Measurements from ENCODE around the gene TRPM3. TPM values are rescaled to one million over a fixed set of nuclear protein-coding genes. Genes with fewer than 3 reads are reported as not detected.
A peak's percentile ranks its signal among the peaks of the same experiment; 100 is the strongest.

Gene TRPM3
- total and polyA plus RNA-seq, 2 experiments from 2014 or later: 0.24 TPM; not detected in 1

DNA sequence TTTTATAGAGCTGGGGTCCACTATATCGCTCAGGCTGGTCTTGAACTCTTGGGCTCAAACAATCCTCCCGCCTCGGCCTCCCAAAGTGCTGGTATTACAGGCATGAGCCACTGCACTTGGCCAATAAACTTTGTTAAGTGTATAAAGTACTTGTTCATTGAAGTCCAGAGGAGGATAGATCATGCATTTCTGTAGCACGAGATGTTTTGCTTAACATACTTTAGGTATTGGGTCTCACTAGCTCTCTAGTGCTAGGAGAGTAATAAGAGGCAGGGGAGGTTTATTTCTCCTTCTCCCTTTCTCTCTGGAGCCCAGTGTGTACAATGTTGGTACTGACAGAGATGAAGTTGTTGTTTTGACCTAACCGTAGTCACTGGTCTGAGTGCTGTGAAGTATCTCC is 581.4 kb downstream of the TRPM3 start:
- Histone ChIP-seq H3K27ac (no peak overlapping the region), H3K4me1 (ENCODE audit: low read depth) (no peaks in the 10 kb centered on the region), H3K9me3 (ENCODE audit: low read depth) (no peaks in the 10 kb centered on the region), H3K4me3 (no peak overlapping the region), H3K27me3 (no peaks in the 10 kb centered on the region), H3K36me3 (no peaks in the 10 kb centered on the region)
- no peak for DNase-seq (ENCODE audit: low read depth in 1 of 2, low spot score in 1 of 2)
- TF ChIP-seq, protein P1, sequence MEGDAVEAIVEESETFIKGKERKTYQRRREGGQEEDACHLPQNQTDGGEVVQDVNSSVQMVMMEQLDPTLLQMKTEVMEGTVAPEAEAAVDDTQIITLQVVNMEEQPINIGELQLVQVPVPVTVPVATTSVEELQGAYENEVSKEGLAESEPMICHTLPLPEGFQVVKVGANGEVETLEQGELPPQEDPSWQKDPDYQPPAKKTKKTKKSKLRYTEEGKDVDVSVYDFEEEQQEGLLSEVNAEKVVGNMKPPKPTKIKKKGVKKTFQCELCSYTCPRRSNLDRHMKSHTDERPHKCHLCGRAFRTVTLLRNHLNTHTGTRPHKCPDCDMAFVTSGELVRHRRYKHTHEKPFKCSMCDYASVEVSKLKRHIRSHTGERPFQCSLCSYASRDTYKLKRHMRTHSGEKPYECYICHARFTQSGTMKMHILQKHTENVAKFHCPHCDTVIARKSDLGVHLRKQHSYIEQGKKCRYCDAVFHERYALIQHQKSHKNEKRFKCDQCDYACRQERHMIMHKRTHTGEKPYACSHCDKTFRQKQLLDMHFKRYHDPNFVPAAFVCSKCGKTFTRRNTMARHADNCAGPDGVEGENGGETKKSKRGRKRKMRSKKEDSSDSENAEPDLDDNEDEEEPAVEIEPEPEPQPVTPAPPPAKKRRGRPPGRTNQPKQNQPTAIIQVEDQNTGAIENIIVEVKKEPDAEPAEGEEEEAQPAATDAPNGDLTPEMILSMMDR (IDR thresholded peaks at IDR 0.05; ENCODE audit: low read depth, low read length): no peak

DNA sequence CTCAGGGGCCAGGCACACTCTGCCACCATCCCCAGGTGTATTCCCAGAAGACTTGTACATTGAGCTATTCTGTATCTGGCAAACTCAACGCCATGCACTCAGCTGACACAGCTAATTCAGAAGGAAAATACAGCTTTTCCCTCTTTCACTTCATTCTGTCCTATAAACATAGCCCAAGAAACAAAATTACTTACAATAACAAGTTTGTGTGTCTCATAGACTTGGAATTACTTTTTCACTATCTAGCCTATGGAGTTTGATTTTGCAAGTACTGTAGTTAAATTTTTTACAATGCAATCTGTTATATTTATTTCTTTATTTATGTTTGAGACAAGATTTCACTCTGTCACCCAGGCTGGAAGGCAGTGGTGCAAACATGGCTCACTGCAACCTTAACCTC is 581.9 kb downstream of the TRPM3 start:
- TF ChIP-seq, protein P1 (IDR thresholded peaks at IDR 0.05; ENCODE audit: low read depth, low read length): no peak
- no peak for DNase-seq (ENCODE audit: low read depth in 1 of 2, low spot score in 1 of 2)
- no peaks in the 10 kb centered on the region for H3K4me1 ChIP-seq (ENCODE audit: low read depth)
- no peaks in the 10 kb centered on the region for H3K9me3 ChIP-seq (ENCODE audit: low read depth)
- no peaks in the 10 kb centered on the region for H3K27me3 ChIP-seq
- no peak overlapping the region for H3K4me3 ChIP-seq
- no peak overlapping the region for H3K27ac ChIP-seq
- no peaks in the 10 kb centered on the region for H3K36me3 ChIP-seq

DNA sequence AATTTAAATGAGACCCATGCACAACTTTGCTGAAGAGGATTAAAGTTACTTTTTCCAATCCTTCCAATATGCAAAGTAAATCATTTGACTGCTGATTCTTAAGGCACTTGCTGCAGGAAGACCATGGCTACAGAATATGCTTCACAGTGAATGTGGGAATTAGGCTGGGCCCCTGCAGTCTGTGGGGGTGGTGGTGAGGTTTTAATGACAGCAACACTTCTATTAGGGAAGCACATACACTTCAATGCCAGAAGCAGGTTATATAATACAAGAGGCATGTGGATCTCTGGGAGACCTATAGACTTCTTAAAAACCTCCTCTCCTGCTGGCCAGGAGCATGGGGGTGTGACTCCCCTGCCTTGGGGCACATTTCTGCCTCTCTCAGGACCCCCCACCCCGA is 582.4 kb downstream of the TRPM3 start:
- H3K9me3 ChIP-seq (ENCODE audit: low read depth): no peaks in the 10 kb centered on the region
- H3K27ac ChIP-seq: no peak overlapping the region
- no peaks in the 10 kb centered on the region for H3K27me3 ChIP-seq
- TF ChIP-seq, protein P1 (IDR thresholded peaks at IDR 0.05; ENCODE audit: low read depth, low read length): no peak
- no peaks in the 10 kb centered on the region for H3K36me3 ChIP-seq
- H3K4me3 ChIP-seq: no peak overlapping the region
- peak in 1 of 2 donors; percentile 12 for DNase-seq (ENCODE audit: low read depth in 1 of 2, low spot score in 1 of 2)
- H3K4me1 ChIP-seq (ENCODE audit: low read depth): no peaks in the 10 kb centered on the region

DNA sequence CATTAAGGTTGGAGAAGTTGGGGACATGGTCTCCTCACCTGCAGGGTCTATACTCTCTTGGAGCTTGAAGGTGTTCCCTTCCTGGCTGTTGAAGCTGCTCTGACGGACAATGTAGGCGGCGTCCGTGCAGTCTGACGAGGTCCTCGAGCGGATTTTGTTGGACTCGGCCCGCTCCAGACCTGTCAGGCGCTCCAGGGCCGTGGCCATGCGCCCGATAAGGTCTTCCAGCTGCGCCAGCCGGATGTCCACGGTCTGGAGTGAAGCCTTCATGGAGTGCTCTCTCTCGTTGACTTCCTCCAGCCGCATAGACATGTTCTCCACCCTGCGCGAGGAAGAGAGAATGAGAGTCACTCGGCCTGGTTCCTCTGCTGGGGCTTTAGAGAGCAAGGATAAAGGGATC is 584.3 kb downstream of the TRPM3 start:
- no peak overlapping the region for H3K27ac ChIP-seq
- no peaks in the 10 kb centered on the region for H3K4me1 ChIP-seq (ENCODE audit: low read depth)
- H3K9me3 ChIP-seq (ENCODE audit: low read depth): no peaks in the 10 kb centered on the region
- H3K4me3 ChIP-seq: no peak overlapping the region
- H3K27me3 ChIP-seq: no peaks in the 10 kb centered on the region
- no peak for DNase-seq (ENCODE audit: low read depth in 1 of 2, low spot score in 1 of 2)
- TF ChIP-seq, protein P1 (IDR thresholded peaks at IDR 0.05; ENCODE audit: low read depth, low read length): no peak
- no peaks in the 10 kb centered on the region for H3K36me3 ChIP-seq

DNA sequence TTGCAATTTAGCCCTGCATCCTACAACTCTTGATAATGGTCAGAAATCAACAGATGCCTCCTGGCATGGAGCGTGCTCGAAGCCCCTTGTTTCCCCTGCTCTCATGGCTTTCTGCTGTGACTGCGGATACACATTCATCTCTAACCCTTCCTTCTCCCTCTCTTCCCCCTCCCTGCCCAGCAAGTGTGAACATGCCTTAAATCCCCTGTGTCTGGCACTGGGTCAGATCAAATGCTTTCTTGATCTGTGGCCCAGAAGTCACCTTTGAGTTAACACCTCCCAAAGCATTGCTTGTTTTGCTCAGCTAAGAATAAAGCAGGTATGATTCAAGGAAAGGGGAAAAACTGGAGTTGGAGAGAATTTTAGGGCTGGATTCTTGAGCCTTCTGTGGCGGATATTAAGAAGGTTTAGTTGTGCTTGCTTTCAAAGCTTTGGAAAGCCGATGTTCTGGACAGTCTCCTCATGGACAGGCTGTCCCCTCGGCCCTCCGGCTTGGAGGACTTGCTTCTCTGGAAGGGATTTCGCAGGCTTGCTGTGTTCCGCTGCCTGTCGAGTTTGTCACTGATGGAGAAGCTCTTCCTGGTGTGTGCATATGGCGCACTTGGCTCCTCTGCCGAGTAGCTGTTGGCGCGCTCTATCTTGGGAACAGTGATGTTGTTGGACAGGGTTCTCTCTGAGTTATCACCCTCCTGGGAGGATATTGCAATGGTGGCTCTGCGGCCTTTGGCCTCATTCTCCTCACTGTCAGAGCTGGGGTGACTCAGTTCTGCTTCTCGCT is 585.7 kb downstream of the TRPM3 start:
- TF ChIP-seq, protein P1 (IDR thresholded peaks at IDR 0.05; ENCODE audit: low read depth, low read length): no peak
- no peaks in the 10 kb centered on the region for H3K9me3 ChIP-seq (ENCODE audit: low read depth)
- H3K36me3 ChIP-seq: no peaks in the 10 kb centered on the region
- DNase-seq (ENCODE audit: low read depth in 1 of 2, low spot score in 1 of 2): no peak
- H3K4me3 ChIP-seq: no peak overlapping the region
- no peak overlapping the region for H3K27ac ChIP-seq
- H3K27me3 ChIP-seq: no peaks in the 10 kb centered on the region
- no peaks in the 10 kb centered on the region for H3K4me1 ChIP-seq (ENCODE audit: low read depth)
